ENCODE measurements around the gene CHDH.

The CHDH gene

GRCh38 chr3:53837331-53837730, 8.9 kb downstream of the CHDH start:
- H3K4me2 ChIP-seq (ENCODE audit: insufficient read depth, low read length): no peak overlapping the region
- TF ChIP-seq EZH2 (IDR thresholded peaks at IDR 0.05; ENCODE audit: borderline replicate concordance, low read depth, low read length, severe bottlenecking): no peak
- TF ChIP-seq, protein P1, sequence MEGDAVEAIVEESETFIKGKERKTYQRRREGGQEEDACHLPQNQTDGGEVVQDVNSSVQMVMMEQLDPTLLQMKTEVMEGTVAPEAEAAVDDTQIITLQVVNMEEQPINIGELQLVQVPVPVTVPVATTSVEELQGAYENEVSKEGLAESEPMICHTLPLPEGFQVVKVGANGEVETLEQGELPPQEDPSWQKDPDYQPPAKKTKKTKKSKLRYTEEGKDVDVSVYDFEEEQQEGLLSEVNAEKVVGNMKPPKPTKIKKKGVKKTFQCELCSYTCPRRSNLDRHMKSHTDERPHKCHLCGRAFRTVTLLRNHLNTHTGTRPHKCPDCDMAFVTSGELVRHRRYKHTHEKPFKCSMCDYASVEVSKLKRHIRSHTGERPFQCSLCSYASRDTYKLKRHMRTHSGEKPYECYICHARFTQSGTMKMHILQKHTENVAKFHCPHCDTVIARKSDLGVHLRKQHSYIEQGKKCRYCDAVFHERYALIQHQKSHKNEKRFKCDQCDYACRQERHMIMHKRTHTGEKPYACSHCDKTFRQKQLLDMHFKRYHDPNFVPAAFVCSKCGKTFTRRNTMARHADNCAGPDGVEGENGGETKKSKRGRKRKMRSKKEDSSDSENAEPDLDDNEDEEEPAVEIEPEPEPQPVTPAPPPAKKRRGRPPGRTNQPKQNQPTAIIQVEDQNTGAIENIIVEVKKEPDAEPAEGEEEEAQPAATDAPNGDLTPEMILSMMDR (IDR thresholded peaks at IDR 0.05; ENCODE audit: borderline replicate concordance, extremely low read depth, low read length, poor library complexity, severe bottlenecking): no peak
- H2AFZ ChIP-seq (ENCODE audit: low read depth, low read length): no peak overlapping the region

GRCh38 chr3:53836084-53836872, 9.9 kb downstream of the CHDH start:
- Histone ChIP-seq H3K4me1 (ENCODE audit: insufficient read depth, low read length) (no peaks in the 10 kb centered on the region), H2AFZ (ENCODE audit: low read depth, low read length) (no peak overlapping the region), H3K27ac (ENCODE audit: low read length) (no peak overlapping the region), H3K36me3 (ENCODE audit: insufficient read depth, low read length) (no peaks in the 10 kb centered on the region), H4K20me1 (ENCODE audit: insufficient read depth, low read length) (no peaks in the 10 kb centered on the region; the same call in 1 of the 2 replicates), H3K9me3 (ENCODE audit: insufficient read depth, low read length, severe bottlenecking) (no peaks in the 10 kb centered on the region), H3K4me2 (ENCODE audit: insufficient read depth, low read length) (no peak overlapping the region), H3K79me2 (ENCODE audit: insufficient read depth, low read length) (no peaks in the 10 kb centered on the region), H3K4me3 (ENCODE audit: low read depth in 1 of 2, low read length in 2 of 2) (no peak overlapping the region), H3K9ac (ENCODE audit: low read depth, low read length) (no peak overlapping the region), H3K27me3 (ENCODE audit: insufficient read depth, low read length, poor library complexity) (no peaks in the 10 kb centered on the region)
- no peak for TF ChIP-seq EZH2 (IDR thresholded peaks at IDR 0.05; ENCODE audit: borderline replicate concordance, low read depth, low read length, severe bottlenecking)
- TF ChIP-seq, protein P1 (IDR thresholded peaks at IDR 0.05; ENCODE audit: borderline replicate concordance, extremely low read depth, low read length, poor library complexity, severe bottlenecking): no peak
- DNase-seq (no peak), ATAC-seq (ENCODE audit: insufficient read depth, low read depth) (no peak)

More at GRCh38 chr3:53837331-53837730, 8.9 kb downstream of the CHDH start:
- no peak overlapping the region for H3K9ac ChIP-seq (ENCODE audit: low read depth, low read length)
- H3K79me2 ChIP-seq (ENCODE audit: insufficient read depth, low read length): no peaks in the 10 kb centered on the region
- DNase-seq (no peak), ATAC-seq (ENCODE audit: insufficient read depth, low read depth) (no peak)
- H3K4me1 ChIP-seq (ENCODE audit: insufficient read depth, low read length): no peaks in the 10 kb centered on the region
- no peaks in the 10 kb centered on the region for H3K27me3 ChIP-seq (ENCODE audit: insufficient read depth, low read length, poor library complexity)
- H3K4me3 ChIP-seq (ENCODE audit: low read depth in 1 of 2, low read length in 2 of 2): no peak overlapping the region
- H3K36me3 ChIP-seq (ENCODE audit: insufficient read depth, low read length): no peaks in the 10 kb centered on the region
- no peaks in the 10 kb centered on the region for H3K9me3 ChIP-seq (ENCODE audit: insufficient read depth, low read length, severe bottlenecking)
- no peak overlapping the region for H3K27ac ChIP-seq (ENCODE audit: low read length)
- H4K20me1 ChIP-seq (ENCODE audit: insufficient read depth, low read length): no peaks in the 10 kb centered on the region; the same call in 1 of the 2 replicates

GRCh38 chr3:53835257-53835656, 11.0 kb downstream of the CHDH start:
- no peak for TF ChIP-seq EZH2 (IDR thresholded peaks at IDR 0.05; ENCODE audit: borderline replicate concordance, low read depth, low read length, severe bottlenecking)
- TF ChIP-seq, protein P1 (IDR thresholded peaks at IDR 0.05; ENCODE audit: borderline replicate concordance, extremely low read depth, low read length, poor library complexity, severe bottlenecking): no peak

More at GRCh38 chr3:53835257-53835656, 11.0 kb downstream of the CHDH start:
- Histone ChIP-seq H4K20me1 (ENCODE audit: insufficient read depth, low read length) (no peaks in the 10 kb centered on the region; the same call in 1 of the 2 replicates), H3K4me1 (ENCODE audit: insufficient read depth, low read length) (no peaks in the 10 kb centered on the region), H3K9me3 (ENCODE audit: insufficient read depth, low read length, severe bottlenecking) (no peaks in the 10 kb centered on the region), H3K27ac (ENCODE audit: low read length) (no peak overlapping the region), H3K4me2 (ENCODE audit: insufficient read depth, low read length) (no peak overlapping the region), H3K36me3 (ENCODE audit: insufficient read depth, low read length) (no peaks in the 10 kb centered on the region), H3K4me3 (ENCODE audit: low read depth in 1 of 2, low read length in 2 of 2) (no peak overlapping the region), H3K79me2 (ENCODE audit: insufficient read depth, low read length) (no peaks in the 10 kb centered on the region), H3K27me3 (ENCODE audit: insufficient read depth, low read length, poor library complexity) (no peaks in the 10 kb centered on the region), H2AFZ (ENCODE audit: low read depth, low read length) (no peak overlapping the region), H3K9ac (ENCODE audit: low read depth, low read length) (no peak overlapping the region)
- ATAC-seq (ENCODE audit: insufficient read depth, low read depth) (no peak), DNase-seq (no peak)
